Heart left ventricle (tissue), 16 donors: ENCODE results near the gene PTCSC3. TPM values are rescaled to one million over a fixed set of nuclear protein-coding genes. Genes with fewer than 3 reads are reported as not detected.

Source experiments
- ATAC-seq, 4 donors: fragments of 200-7000 bp; cut with Tn5 transposase; one replicate each; pipeline ENCODE4 v1.9.1; 2020 to 2022; ENCODE audit warnings: moderate library complexity in 4 of 4, mild to moderate bottlenecking in 3 of 4, moderate number of reproducible peaks in 1 of 4
- DNase-seq, 5 donors: peaks; one replicate each; pipeline ENCODE4 v3.0.0-alpha.2; 2020
- H3K27ac ChIP-seq, 12 donors: fragments of 200-600 bp; sonication (generic) in 4 of 12; one replicate each; pipeline versions ENCODE4 v1.5.0 to v1.8.0; 2016 to 2022; ENCODE audit warnings: mild to moderate bottlenecking in 2 of 12
- H3K27me3 ChIP-seq, 9 donors: fragments of 200-600 bp; sonication (generic) in 2 of 9; one replicate each; pipeline versions ENCODE4 v1.5.1 to v1.8.0; 2016 to 2022; ENCODE audit warnings: mild to moderate bottlenecking in 3 of 9
- H3K36me3 ChIP-seq, 9 donors: fragments of 200-600 bp; sonication (generic) in 2 of 9; one replicate each; pipeline versions ENCODE4 v1.5.0 to v1.8.0; 2018 to 2022; ENCODE audit warnings: mild to moderate bottlenecking in 2 of 9
- H3K4me1 ChIP-seq, 12 donors: fragments of 200-600 bp; sonication (generic) in 4 of 12; one replicate each; pipeline versions ENCODE4 v1.5.0 to v1.8.0; 2016 to 2022; ENCODE audit warnings: mild to moderate bottlenecking in 3 of 12
- H3K4me3 ChIP-seq, 12 donors: fragments of 200-600 bp; sonication (generic) in 4 of 12; one replicate each; pipeline versions ENCODE4 v1.5.0 to v1.8.0; 2017 to 2022; ENCODE audit warnings: mild to moderate bottlenecking in 9 of 12, moderate library complexity in 4 of 12
- H3K9me3 ChIP-seq, 12 donors: fragments of 200-600 bp; sonication (generic) in 4 of 12; one replicate each; pipeline versions ENCODE4 v1.5.0 to v1.8.0; 2016 to 2022; ENCODE audit warnings: mild to moderate bottlenecking in 1 of 12
- POLR2A ChIP-seq, 2 donors: fragments of 450-650 bp; IDR thresholded peaks; one replicate each; pipeline ENCODE4 v1.6.1; 2017; ENCODE audit warnings: antibody characterized with exemption in 2 of 2, mild to moderate bottlenecking in 2 of 2, moderate library complexity in 2 of 2
- WGBS, 4 donors: extraction: QIAGEN DNeasy Blood & Tissue Kit in 2 of 4; methylation state at CpG; one replicate each; pipeline versions ENCODE4 v1.1.5 to v1.1.7; 2013 to 2018; 5-methylcytosine and 5-hydroxymethylcytosine counted together
- intact Hi-C, 10 donors: fragments of 100-400 bp; cut with DNase I; formaldehyde crosslinking; loops; one replicate each; pipeline versions ENCODE4 v1.11.1 to v1.14.2; 2022
- long read RNA-seq, 3 donors: library from polyadenylated mRNA; unstranded; transcript quantifications; one replicate each; pipeline ENCODE4 v2.0.0, GENCODE V29; 2020 to 2021
- polyA plus RNA-seq, 2 donors: library from polyadenylated mRNA; stranded (reverse); fragments of 200-250 nt; gene quantifications; one replicate each; pipeline ENCODE4 v1.2.3, GENCODE V29; 2013
- total RNA-seq, 9 donors: library from RNA; depleted of rRNA in 2 of 9; stranded (reverse); fragments of >200 nt in 2 of 9; fragmentation: NEBNext Ultra II Directional in 3 of 9; extraction: Animal tissue kit (Norgen Biotek cat#: 25700) in 3 of 9; gene quantifications; one replicate each; pipeline versions ENCODE4 v1.1.0 to v1.2.4, GENCODE V29; 2016 to 2023
- TF ChIP-seq, protein P1 (sequence below), 12 donors: fragments of 200-600 bp; sonication (generic) in 4 of 12; IDR thresholded peaks; one replicate each; pipeline versions ENCODE4 v1.5.0 to v1.8.0; 2018 to 2022; ENCODE audit warnings: antibody characterized with exemption in 12 of 12, mild to moderate bottlenecking in 5 of 12
- donor health status: ischemic (EF 13 %, LVEDD 7.1; RV severe dilation, severe dysfunction).
- donor health status: healthy with polysubstance abuse.
- donor health status: DM: no; HTN: yes; CAD: no.
- donor health status: DM: no; HTN: no; CAD: no.
- donor health status: ischemic (EF 25% LVEDD 6.9; RV normal size, moderate dysfunction).
- donor health status: ischemic (EF 25% LVEDD 5.7; RV mildly dilated, moderate dysfunction).
- donor health status: healthy.
- donor health status: DM: yes; HTN: yes; CAD: no.
- donor health status: ischemic (EF 35%, LVEDD 5.7; RV mildly dilated, moderate dysfunction).
- donor health status: nonischemic (EF 11% LVEDD 7.7; RV severe dilation, severe dysfunction).
- donor health status: DM: yes; HTN: yes; CAD: no.
- donor health status: PGD.
- donor health status: ischemic (EF 29% LVEDD 5.4; RV normal size, mild dysfunction).
- donor health status: nonischemic (EF 23%, LVEDD 6.1; RV moderate dilation, normal function).

The PTCSC3 gene
- not detected for total RNA-seq
- not detected for polyA plus RNA-seq
- long read RNA-seq, donor 1 = 0 reads
- long read RNA-seq, donor 2 = 0 reads
- long read RNA-seq, donor 3 = 0 reads

DNA sequence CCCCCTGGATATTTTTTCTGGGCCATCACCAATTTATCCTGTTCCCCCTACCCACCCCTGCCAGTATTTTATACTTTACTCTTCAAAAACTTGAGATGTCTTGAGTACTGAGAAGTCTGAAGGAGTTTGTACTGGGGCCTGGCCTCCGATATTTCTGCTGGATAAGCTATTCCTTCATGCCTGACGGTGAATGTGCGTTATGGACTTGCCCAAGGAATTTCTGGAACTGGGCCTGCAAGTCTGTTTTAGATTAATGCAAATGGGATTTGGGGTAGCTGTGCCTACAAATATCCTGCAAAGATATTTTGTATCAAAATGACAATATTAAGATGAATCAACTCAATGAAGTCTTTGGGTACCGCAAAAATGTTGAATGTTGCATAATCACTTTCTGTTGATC lies at the start of gene PTCSC3:
Gene PTCSC3 (minus strand): TSS at position 199 of the 400 bp plus-strand sequence.
- DNase-seq (no peak), ATAC-seq (no peak)
- H3K36me3 ChIP-seq = no peaks in the 10 kb centered on the region
- H3K27me3 ChIP-seq = peaks cover 0 to 12% (median 0%) of the 10 kb centered on the region in 9 donors
- intact Hi-C loops = no loop called here
- no peaks in the 10 kb centered on the region for H3K9me3 ChIP-seq
- TF ChIP-seq, protein P1, sequence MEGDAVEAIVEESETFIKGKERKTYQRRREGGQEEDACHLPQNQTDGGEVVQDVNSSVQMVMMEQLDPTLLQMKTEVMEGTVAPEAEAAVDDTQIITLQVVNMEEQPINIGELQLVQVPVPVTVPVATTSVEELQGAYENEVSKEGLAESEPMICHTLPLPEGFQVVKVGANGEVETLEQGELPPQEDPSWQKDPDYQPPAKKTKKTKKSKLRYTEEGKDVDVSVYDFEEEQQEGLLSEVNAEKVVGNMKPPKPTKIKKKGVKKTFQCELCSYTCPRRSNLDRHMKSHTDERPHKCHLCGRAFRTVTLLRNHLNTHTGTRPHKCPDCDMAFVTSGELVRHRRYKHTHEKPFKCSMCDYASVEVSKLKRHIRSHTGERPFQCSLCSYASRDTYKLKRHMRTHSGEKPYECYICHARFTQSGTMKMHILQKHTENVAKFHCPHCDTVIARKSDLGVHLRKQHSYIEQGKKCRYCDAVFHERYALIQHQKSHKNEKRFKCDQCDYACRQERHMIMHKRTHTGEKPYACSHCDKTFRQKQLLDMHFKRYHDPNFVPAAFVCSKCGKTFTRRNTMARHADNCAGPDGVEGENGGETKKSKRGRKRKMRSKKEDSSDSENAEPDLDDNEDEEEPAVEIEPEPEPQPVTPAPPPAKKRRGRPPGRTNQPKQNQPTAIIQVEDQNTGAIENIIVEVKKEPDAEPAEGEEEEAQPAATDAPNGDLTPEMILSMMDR (IDR thresholded peaks at IDR 0.05) = no peak
- no peak for TF ChIP-seq POLR2A (IDR thresholded peaks at IDR 0.05)
- H3K4me3 ChIP-seq = no peak within 1 kb of the TSS
- H3K27ac ChIP-seq = no peak within 1 kb of the TSS
- no peaks in the 10 kb centered on the region for H3K4me1 ChIP-seq
- 90 to 91% (median 91%) methylated on average over 4 of the region's 4 CpGs for WGBS, 4 donors

- intact Hi-C loops = no loop called here
- no peak for TF ChIP-seq POLR2A (IDR thresholded peaks at IDR 0.05)
- TF ChIP-seq, protein P1 (IDR thresholded peaks at IDR 0.05) = no peak
- Histone ChIP-seq H3K4me3 (no peak overlapping the region), H3K36me3 (no peaks in the 10 kb centered on the region), H3K27ac (no peak overlapping the region), H3K9me3 (no peaks in the 10 kb centered on the region), H3K27me3 (peaks cover 0 to 9% (median 0%) of the 10 kb centered on the region in 9 donors), H3K4me1 (no peaks in the 10 kb centered on the region)
- WGBS, 4 donors = 54 to 66% (median 60%) methylated on average over 1 of the region's 1 CpG
- no peak for ATAC-seq
- no peak for DNase-seq
Measured at GRCh38 chr14:36226164-36226563, 49.6 kb upstream of the PTCSC3 start.

DNA sequence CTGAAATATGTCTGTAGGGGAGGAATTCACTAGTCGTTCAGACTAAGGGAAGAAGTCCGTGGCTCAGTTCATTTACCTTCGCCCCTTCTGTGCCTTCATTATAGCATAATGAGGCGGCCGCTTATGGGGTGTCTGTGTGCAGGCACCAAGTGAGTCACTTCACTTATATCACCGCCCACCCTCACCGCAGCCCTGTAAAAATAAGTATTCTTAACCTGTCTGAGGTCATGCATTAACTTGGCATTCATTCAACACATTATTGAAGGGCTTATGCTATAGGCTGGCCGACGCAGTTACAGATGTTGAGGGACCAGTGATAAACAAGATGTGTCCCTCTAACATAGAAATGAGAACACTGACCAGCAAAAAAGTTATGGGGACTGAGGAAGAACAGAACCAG lies 47.7 kb upstream of the PTCSC3 start:
- TF ChIP-seq POLR2A (IDR thresholded peaks at IDR 0.05) = no peak
- TF ChIP-seq, protein P1 (IDR thresholded peaks at IDR 0.05) = no peak
- H3K36me3 ChIP-seq = no peaks in the 10 kb centered on the region
- no peak for DNase-seq
- H3K27ac ChIP-seq = no peak overlapping the region
- no peak overlapping the region for H3K4me3 ChIP-seq
- intact Hi-C loops = no loop called here
- no peaks in the 10 kb centered on the region for H3K4me1 ChIP-seq
- WGBS, 4 donors = 76 to 83% (median 80%) methylated on average over 9 of the region's 9 CpGs
- no peaks in the 10 kb centered on the region for H3K9me3 ChIP-seq
- no peak for ATAC-seq
- H3K27me3 ChIP-seq = peaks cover 0 to 9% (median 0%) of the 10 kb centered on the region in 9 donors

DNA sequence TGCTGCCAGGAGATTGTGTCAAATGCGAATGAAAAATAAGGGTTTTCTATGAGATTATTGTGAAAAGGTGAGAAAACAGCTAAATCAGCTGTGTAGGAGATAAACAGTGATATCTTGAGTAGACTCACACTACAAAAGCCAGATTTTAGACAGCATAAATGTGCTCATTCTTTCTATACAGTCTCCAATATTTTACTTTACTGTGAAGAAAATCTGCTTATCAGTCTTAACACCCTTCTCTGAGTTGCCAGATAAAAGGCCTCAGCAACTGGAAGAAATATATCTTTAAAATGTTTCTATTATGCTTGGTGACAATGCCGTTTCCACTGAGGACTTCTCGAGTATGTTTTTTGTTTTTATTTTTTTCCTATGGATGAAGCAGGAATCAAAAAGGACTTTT lies 47.0 kb upstream of the PTCSC3 start:
- WGBS, 4 donors = 47 to 62% (median 55%) methylated on average over 3 of the region's 3 CpGs
- no peaks in the 10 kb centered on the region for H3K36me3 ChIP-seq
- H3K27me3 ChIP-seq = peaks cover 0 to 13% (median 0%) of the 10 kb centered on the region in 9 donors
- H3K4me1 ChIP-seq = no peaks in the 10 kb centered on the region
- ATAC-seq (no peak), DNase-seq (no peak)
- H3K27ac ChIP-seq = no peak overlapping the region
- no peak for TF ChIP-seq POLR2A (IDR thresholded peaks at IDR 0.05)
- TF ChIP-seq, protein P1 (IDR thresholded peaks at IDR 0.05) = no peak
- H3K9me3 ChIP-seq = no peaks in the 10 kb centered on the region
- intact Hi-C loops = no loop called here
- no peak overlapping the region for H3K4me3 ChIP-seq
